ENCODE results near the gene UVRAG. TPM values are rescaled to one million over a fixed set of nuclear protein-coding genes. Genes with fewer than 3 reads are reported as not detected.

Gene UVRAG
- total and polyA plus RNA-seq, 10 donors: 13.8 to 80.8 (median 42.9) TPM

GRCh38 chr11:76096552-76096951, 281.5 kb downstream of the UVRAG start:
- no peaks in the 10 kb centered on the region for H3K4me1 ChIP-seq
- intact Hi-C loops (cut with DNase I; ENCODE audit: low total_unique reads): no loop called here
- H3K27me3 ChIP-seq (replicated peaks in 1 of 7): no peaks in the 10 kb centered on the region
- no peak overlapping the region for H3K4me3 ChIP-seq
- WGBS, 5 donors: 68 to 98% (median 82%) methylated on average over 6 of the region's 6 CpGs
- no peak overlapping the region for H3K27ac ChIP-seq
- no peak for TF ChIP-seq CTCF (IDR thresholded peaks at IDR 0.05 in 8 of 11, conservative IDR thresholded peaks at IDR 0.05 in 3 of 11)
- TF ChIP-seq POLR2A (IDR thresholded peaks at IDR 0.05): no peak
- TF ChIP-seq POLR2AphosphoS5 (IDR thresholded peaks at IDR 0.05): no peak
- peaks cover 0 to 4% (median 3%) of the 10 kb centered on the region in 8 donors for H3K9me3 ChIP-seq
- no peak for DNase-seq
- H3K36me3 ChIP-seq: peaks cover 0 to 21% (median 0%) of the 10 kb centered on the region in 6 donors

GRCh38 chr11:76102802-76103201, 287.8 kb downstream of the UVRAG start:
- Histone ChIP-seq H3K27me3 (replicated peaks in 1 of 7) (no peaks in the 10 kb centered on the region), H3K4me1 (peaks cover 0 to 8% (median 0%) of the 10 kb centered on the region in 6 donors), H3K4me3 (no peak overlapping the region), H3K27ac (no peak overlapping the region), H3K36me3 (peaks cover 0 to 12% (median 0%) of the 10 kb centered on the region in 6 donors), H3K9me3 (no peaks in the 10 kb centered on the region)
- intact Hi-C loops (cut with DNase I; ENCODE audit: low total_unique reads): no loop called here
- no peak for TF ChIP-seq POLR2A (IDR thresholded peaks at IDR 0.05)
- TF ChIP-seq POLR2AphosphoS5 (IDR thresholded peaks at IDR 0.05): no peak
- TF ChIP-seq CTCF (IDR thresholded peaks at IDR 0.05 in 8 of 11, conservative IDR thresholded peaks at IDR 0.05 in 3 of 11): no peak
- WGBS, 5 donors: 18 to 56% (median 25%) methylated on average over 1 of the region's 1 CpG
- no peak for DNase-seq

- intact Hi-C loops (cut with DNase I; ENCODE audit: low total_unique reads): no loop called here
- Histone ChIP-seq H3K27me3 (replicated peaks in 1 of 7) (no peaks in the 10 kb centered on the region), H3K4me3 (no peak overlapping the region), H3K4me1 (peaks cover 0 to 8% (median 0%) of the 10 kb centered on the region in 6 donors), H3K9me3 (no peaks in the 10 kb centered on the region), H3K27ac (no peak overlapping the region), H3K36me3 (peaks cover 0 to 12% (median 0%) of the 10 kb centered on the region in 6 donors)
- WGBS, 5 donors: 79 to 95% (median 90%) methylated on average over 1 of the region's 1 CpG
- no peak for TF ChIP-seq CTCF (IDR thresholded peaks at IDR 0.05 in 8 of 11, conservative IDR thresholded peaks at IDR 0.05 in 3 of 11)
- TF ChIP-seq POLR2A (IDR thresholded peaks at IDR 0.05): no peak
- TF ChIP-seq POLR2AphosphoS5 (IDR thresholded peaks at IDR 0.05): no peak
- DNase-seq: no peak
Observed at GRCh38 chr11:76103460-76103859, 288.4 kb downstream of the UVRAG start.

GRCh38 chr11:76104285-76104684, 289.3 kb downstream of the UVRAG start:
- intact Hi-C loops (cut with DNase I; ENCODE audit: low total_unique reads): no loop called here
- no peaks in the 10 kb centered on the region for H3K9me3 ChIP-seq
- no peak overlapping the region for H3K4me3 ChIP-seq
- H3K36me3 ChIP-seq: peaks cover 0 to 3% (median 0%) of the 10 kb centered on the region in 6 donors
- TF ChIP-seq CTCF (IDR thresholded peaks at IDR 0.05 in 8 of 11, conservative IDR thresholded peaks at IDR 0.05 in 3 of 11) (no peak), POLR2A (IDR thresholded peaks at IDR 0.05) (no peak), POLR2AphosphoS5 (IDR thresholded peaks at IDR 0.05) (no peak)
- 95 to 99% (median 98%) methylated on average over 7 of the region's 7 CpGs for WGBS, 5 donors
- DNase-seq: no peak
- no peak overlapping the region for H3K27ac ChIP-seq
- peaks cover 0 to 8% (median 0%) of the 10 kb centered on the region in 6 donors for H3K4me1 ChIP-seq
- no peaks in the 10 kb centered on the region for H3K27me3 ChIP-seq (replicated peaks in 1 of 7)

Data from spleen (tissue), 11 donors.